Psoas muscle (tissue), 8 donors: ENCODE measurements around the gene ZNF302. TPM values are rescaled to one million over a fixed set of nuclear protein-coding genes. Genes with fewer than 3 reads are reported as not detected.

Source experiments
- ATAC-seq, 4 donors: fragments of 200-7000 bp; cut with Tn5 transposase; one replicate each; pipeline ENCODE4 v1.9.1; 2020; ENCODE audit warnings: moderate library complexity in 3 of 4, mild to moderate bottlenecking in 2 of 4
- DNase-seq, 2 donors: peaks; one replicate each; pipeline ENCODE4 v3.0.0-alpha.2; 2020
- H3K27ac ChIP-seq: fragments of 200-600 bp; one replicate; pipeline ENCODE4 v1.8.0; 2022
- H3K27me3 ChIP-seq, 3 donors: fragments of 200-600 bp in 1 of 3; one replicate each; pipeline versions ENCODE4 v1.6.1 to v1.8.0; 2013 to 2022; ENCODE audit warnings: low read length in 2 of 3, mild to moderate bottlenecking in 2 of 3, moderate library complexity in 1 of 3; ENCODE audit not compliant: insufficient read depth in 3 of 3
- H3K36me3 ChIP-seq, 2 donors: fragments of 200-600 bp in 1 of 2; one replicate each; pipeline versions ENCODE4 v1.6.1 to v1.8.0; 2013 to 2022; ENCODE audit warnings: low read depth in 1 of 2, mild to moderate bottlenecking in 1 of 2, moderate library complexity in 1 of 2; ENCODE audit not compliant: insufficient read depth in 1 of 2
- H3K4me1 ChIP-seq: fragments of 200-600 bp; one replicate; pipeline ENCODE4 v1.8.0; 2022
- H3K4me3 ChIP-seq: fragments of 200-600 bp; one replicate; pipeline ENCODE4 v1.8.0; 2022; ENCODE audit warnings: mild to moderate bottlenecking
- H3K9me3 ChIP-seq: fragments of 200-600 bp; one replicate; pipeline ENCODE4 v1.8.0; 2022
- CTCF ChIP-seq: fragments of 200-600 bp; IDR thresholded peaks from one replicate; pipeline ENCODE4 v1.8.0; 2022; ENCODE audit warnings: antibody characterized with exemption
- WGBS, 3 donors: extraction: QIAGEN DNeasy Blood & Tissue Kit; methylation state at CpG; one replicate each; pipeline versions ENCODE4 v1.1.6 to v1.1.7; 2013; 5-methylcytosine and 5-hydroxymethylcytosine counted together
- intact Hi-C, 2 donors: fragments of 100-400 bp; cut with DNase I; formaldehyde crosslinking; loops; one replicate each; pipeline versions ENCODE4 v1.11.0 to v1.14.2; 2022
- polyA plus RNA-seq, 3 donors: library from polyadenylated mRNA; stranded (reverse); fragments of 200-250 nt; gene quantifications; one replicate each; pipeline ENCODE4 v1.2.3, GENCODE V29; 2013
- total RNA-seq, 4 donors: library from RNA; stranded (reverse); fragmentation: NEBNext Ultra II Directional in 2 of 4; extraction: Animal tissue kit (Norgen Biotek cat#: 25700) in 2 of 4; gene quantifications; one replicate each; pipeline versions ENCODE4 v1.2.1 to v1.2.4, GENCODE V29; 2021 to 2023
- donor health status: healthy with polysubstance abuse.
- donor health status: DM: no; HTN: no; CAD: no; lungs with moderate emphysema.
- donor health status: Bipolar disorder and iron deficiency.
- donor health status: healthy.
- donor health status: DM: yes; HTN: yes; CAD: no.
- donor health status: DM: no; HTN: no; CAD: no.
- donor health status: DM: no; HTN: no; CAD: no.
- donor health status: DM: yes; HTN: yes; CAD: no.

ZNF302 gene
- total and polyA plus RNA-seq, 7 donors = 20.4 to 86.3 (median 25.6) TPM

GRCh38 chr19:34707661-34708060 is 30.2 kb downstream of the ZNF302 start:
- H3K4me3 ChIP-seq = no peak overlapping the region
- DNase-seq (no peak), ATAC-seq (no peak)
- no peaks in the 10 kb centered on the region for H3K27me3 ChIP-seq
- no peaks in the 10 kb centered on the region for H3K4me1 ChIP-seq
- no peak overlapping the region for H3K27ac ChIP-seq
- WGBS, 3 donors = 56 to 72% (median 66%) methylated on average over 2 of the region's 2 CpGs
- H3K36me3 ChIP-seq = no peaks in the 10 kb centered on the region
- TF ChIP-seq CTCF = no peak
- H3K9me3 ChIP-seq = no peaks in the 10 kb centered on the region
- intact Hi-C loops = no loop called here

- H3K27me3 ChIP-seq = no peaks in the 10 kb centered on the region
- H3K4me3 ChIP-seq = no peak overlapping the region
- intact Hi-C loops = loop anchor here (1.0 to 2.0 kb wide), 4 partner anchors 73 to 211 kb away; no protein-coding TSS in a partner anchor
- TF ChIP-seq CTCF = no peak
- 63 to 68% (median 65%) methylated on average over 6 of the region's 6 CpGs for WGBS, 3 donors
- DNase-seq (no peak), ATAC-seq (no peak)
- H3K9me3 ChIP-seq = no peaks in the 10 kb centered on the region
- no peaks in the 10 kb centered on the region for H3K36me3 ChIP-seq
- H3K4me1 ChIP-seq = no peaks in the 10 kb centered on the region
- H3K27ac ChIP-seq = no peak overlapping the region
Measured at GRCh38 chr19:34711890-34712289, 34.4 kb downstream of the ZNF302 start.

GRCh38 chr19:34712395-34713261 is 35.1 kb downstream of the ZNF302 start:
- WGBS, 3 donors = 32 to 35% (median 32%) methylated on average over 11 of the region's 11 CpGs
- Histone ChIP-seq H3K9me3 (no peaks in the 10 kb centered on the region), H3K36me3 (no peaks in the 10 kb centered on the region), H3K27me3 (no peaks in the 10 kb centered on the region), H3K27ac (no peak overlapping the region), H3K4me1 (no peaks in the 10 kb centered on the region), H3K4me3 (no peak overlapping the region)
- peak; percentile 84 for TF ChIP-seq CTCF
- no peak for DNase-seq
- peak; percentile 64 to 89 (median 74) for ATAC-seq
- intact Hi-C loops = loop anchor here (1.0 to 2.0 kb wide), 4 partner anchors 73 to 212 kb away; no protein-coding TSS in a partner anchor

- H3K27me3 ChIP-seq = no peaks in the 10 kb centered on the region
- WGBS, 3 donors = 80 to 87% (median 84%) methylated on average over 2 of the region's 2 CpGs
- no peak for TF ChIP-seq CTCF
- ATAC-seq (no peak), DNase-seq (no peak)
- intact Hi-C loops = loop anchor here (2.0 kb wide), 3 partner anchors 74 to 212 kb away; no protein-coding TSS in a partner anchor
- no peak overlapping the region for H3K4me3 ChIP-seq
- H3K36me3 ChIP-seq = no peaks in the 10 kb centered on the region
- no peaks in the 10 kb centered on the region for H3K4me1 ChIP-seq
- no peak overlapping the region for H3K27ac ChIP-seq
- H3K9me3 ChIP-seq = no peaks in the 10 kb centered on the region
Measured at GRCh38 chr19:34713262-34713637, 35.8 kb downstream of the ZNF302 start.
